Occipital lobe (tissue), 2 donors: ENCODE results near the gene PLEKHA6. TPM values are rescaled to one million over a fixed set of nuclear protein-coding genes. Genes with fewer than 3 reads are reported as not detected.
A peak's percentile ranks its signal among the peaks of the same experiment; 100 is the strongest.

Experiments
- DNase-seq: peaks from one replicate; lab custom pipeline; 2025; lab: John Stamatoyannopoulos, UW
- total RNA-seq: library from RNA; depleted of rRNA; stranded (reverse); fragments of >200 nt; gene quantifications from one replicate; pipeline ENCODE4 v1.2.3, GENCODE V29; 2014

PLEKHA6 gene
- total RNA-seq, 1 donor from 2014 or later = 7.5 TPM

GRCh38 chr1:204285436-204286305, 74.1 kb downstream of the PLEKHA6 start:
- DNase-seq = no peak

GRCh38 chr1:204284929-204285328, 74.8 kb downstream of the PLEKHA6 start:
- DNase-seq = no peak

GRCh38 chr1:204283711-204284651, 75.7 kb downstream of the PLEKHA6 start:
- no peak for DNase-seq

GRCh38 chr1:204282761-204283221, 76.9 kb downstream of the PLEKHA6 start:
- DNase-seq = no peak

GRCh38 chr1:204280099-204280961, 79.4 kb downstream of the PLEKHA6 start:
- DNase-seq = no peak

- DNase-seq = no peak
Measured at GRCh38 chr1:204278958-204279357, 80.8 kb downstream of the PLEKHA6 start.

- no peak for DNase-seq
Measured at GRCh38 chr1:204278251-204278650, 81.5 kb downstream of the PLEKHA6 start.

- no peak for DNase-seq
Measured at GRCh38 chr1:204277563-204278219, 82.0 kb downstream of the PLEKHA6 start.

- DNase-seq = no peak
Measured at GRCh38 chr1:204275695-204276370, 83.9 kb downstream of the PLEKHA6 start.

- DNase-seq = no peak
Measured at GRCh38 chr1:204274446-204274845, 85.3 kb downstream of the PLEKHA6 start.

- DNase-seq = no peak
Measured at GRCh38 chr1:204272505-204272904, 87.2 kb downstream of the PLEKHA6 start.

- DNase-seq = no peak
Measured at GRCh38 chr1:204271970-204272369, 87.8 kb downstream of the PLEKHA6 start.

GRCh38 chr1:204268101-204268500, 91.6 kb downstream of the PLEKHA6 start:
- no peak for DNase-seq

- peak; percentile 68 for DNase-seq
Measured at GRCh38 chr1:204267191-204267601, 92.5 kb downstream of the PLEKHA6 start.

GRCh38 chr1:204266504-204267034, 93.2 kb downstream of the PLEKHA6 start:
- no peak for DNase-seq

- no peak for DNase-seq
Measured at GRCh38 chr1:204265665-204266064, 94.1 kb downstream of the PLEKHA6 start.

GRCh38 chr1:204264805-204265204, 94.9 kb downstream of the PLEKHA6 start:
- no peak for DNase-seq

GRCh38 chr1:204263254-204263910, 96.3 kb downstream of the PLEKHA6 start:
- DNase-seq = no peak
